Esophagus muscularis mucosa (tissue), 4 donors: ENCODE results near the gene RSAD1. TPM values are rescaled to one million over a fixed set of nuclear protein-coding genes. Genes with fewer than 3 reads are reported as not detected.

ENCODE experiments used
- DNase-seq: peaks from one replicate; pipeline ENCODE4 v3.0.0-alpha.2; 2017; ENCODE audit errors: extremely low spot score
- H3K27ac ChIP-seq, 4 donors: fragments of 200-600 bp; sonication (generic); replicated peaks in 1 of 4; 1 replicate in 3 of 4; 2 replicates in 1 of 4; pipeline ENCODE4 v1.5.1; 2016 to 2019; ENCODE audit warnings: mild to moderate bottlenecking in 1 of 4
- H3K27me3 ChIP-seq, 4 donors: fragments of 200-600 bp; sonication (generic); one replicate each; pipeline versions ENCODE4 v1.5.1 to v1.6.0; 2016 to 2019
- H3K36me3 ChIP-seq, 4 donors: fragments of 200-600 bp; sonication (generic); one replicate each; pipeline ENCODE4 v1.5.1; 2016 to 2019
- H3K4me1 ChIP-seq, 4 donors: fragments of 200-600 bp; sonication (generic); one replicate each; pipeline ENCODE4 v1.5.1; 2016 to 2019
- H3K4me3 ChIP-seq, 4 donors: fragments of 200-600 bp; sonication (generic); 1 replicate in 2 of 4; 2 replicates in 2 of 4; pipeline ENCODE4 v1.5.1; 2016 to 2019; ENCODE audit warnings: mild to moderate bottlenecking in 4 of 4, moderate library complexity in 1 of 4
- H3K9me3 ChIP-seq, 4 donors: fragments of 200-600 bp; sonication (generic); 1 replicate in 3 of 4; 2 replicates in 1 of 4; pipeline ENCODE4 v1.5.1; 2016 to 2019
- EP300 ChIP-seq: sonication (generic); formaldehyde crosslinking; IDR thresholded peaks from one replicate; pipeline ENCODE4 v1.6.1; 2017; ENCODE audit warnings: antibody characterized with exemption
- POLR2A ChIP-seq: fragments of 450-650 bp; IDR thresholded peaks from one replicate; pipeline ENCODE4 v1.6.1; 2017; ENCODE audit warnings: antibody characterized with exemption, moderate library complexity, mild to moderate bottlenecking, low read depth
- POLR2AphosphoS5 ChIP-seq, 2 donors: sonication (generic); formaldehyde crosslinking; IDR thresholded peaks; one replicate each; pipeline ENCODE4 v1.6.1; 2017; ENCODE audit warnings: antibody characterized with exemption in 2 of 2
- WGBS: methylation state at CpG from one replicate; pipeline ENCODE4 v1.1.5; 2018; 5-methylcytosine and 5-hydroxymethylcytosine counted together
- intact Hi-C: fragments of 100-400 bp; cut with DNase I; formaldehyde crosslinking; loops from one replicate; pipeline ENCODE4 v1.15.1; 2023
- total RNA-seq, 4 donors: library from RNA; depleted of rRNA; stranded (reverse); fragments of >200 nt; gene quantifications; one replicate each; pipeline versions ENCODE4 v1.1.0 to v1.2.1, GENCODE V29; 2016
- TF ChIP-seq, protein P1 (sequence below), 3 experiments: fragments of 200-600 bp in 2 of 3; fragments of 450-650 bp in 1 of 3; sonication (generic) in 2 of 3; IDR thresholded peaks; one replicate each; pipeline ENCODE4 v1.5.1; 2017 to 2019; ENCODE audit warnings: antibody characterized with exemption in 3 of 3, mild to moderate bottlenecking in 2 of 3, moderate library complexity in 1 of 3

The RSAD1 gene
- total RNA-seq, 4 donors from 2014 or later, result 12.9 to 24.6 (median 16.1) TPM

DNA sequence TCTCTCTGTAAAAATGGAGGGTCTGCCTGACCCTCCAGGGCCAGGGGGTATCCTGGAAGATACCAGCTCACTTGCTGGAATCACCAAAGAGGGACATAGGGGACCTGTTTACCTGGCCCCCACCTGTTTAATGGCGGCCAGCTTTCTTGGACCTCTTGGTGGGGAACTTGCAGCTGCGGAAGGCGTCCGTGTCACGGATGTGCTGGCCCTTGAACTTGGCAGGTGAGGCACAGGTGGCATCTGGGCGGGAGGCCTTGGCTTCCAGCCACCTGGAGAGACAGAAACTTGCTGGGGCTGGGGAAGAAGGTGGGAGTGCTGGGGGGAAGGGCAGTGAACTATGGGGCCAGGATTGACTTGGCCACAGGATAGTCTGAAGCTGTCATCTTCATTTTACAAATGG lies 13.5 kb upstream of the RSAD1 start:
- no peak for DNase-seq
- H3K27me3 ChIP-seq, result peaks cover 0 to 48% (median 16%) of the 10 kb centered on the region in 4 donors
- peaks cover 0 to 15% (median 4%) of the 10 kb centered on the region in 4 donors for H3K36me3 ChIP-seq
- intact Hi-C loops, result no loop called here
- WGBS, result 95% methylated on average over 6 of the region's 6 CpGs
- TF ChIP-seq, protein P1, sequence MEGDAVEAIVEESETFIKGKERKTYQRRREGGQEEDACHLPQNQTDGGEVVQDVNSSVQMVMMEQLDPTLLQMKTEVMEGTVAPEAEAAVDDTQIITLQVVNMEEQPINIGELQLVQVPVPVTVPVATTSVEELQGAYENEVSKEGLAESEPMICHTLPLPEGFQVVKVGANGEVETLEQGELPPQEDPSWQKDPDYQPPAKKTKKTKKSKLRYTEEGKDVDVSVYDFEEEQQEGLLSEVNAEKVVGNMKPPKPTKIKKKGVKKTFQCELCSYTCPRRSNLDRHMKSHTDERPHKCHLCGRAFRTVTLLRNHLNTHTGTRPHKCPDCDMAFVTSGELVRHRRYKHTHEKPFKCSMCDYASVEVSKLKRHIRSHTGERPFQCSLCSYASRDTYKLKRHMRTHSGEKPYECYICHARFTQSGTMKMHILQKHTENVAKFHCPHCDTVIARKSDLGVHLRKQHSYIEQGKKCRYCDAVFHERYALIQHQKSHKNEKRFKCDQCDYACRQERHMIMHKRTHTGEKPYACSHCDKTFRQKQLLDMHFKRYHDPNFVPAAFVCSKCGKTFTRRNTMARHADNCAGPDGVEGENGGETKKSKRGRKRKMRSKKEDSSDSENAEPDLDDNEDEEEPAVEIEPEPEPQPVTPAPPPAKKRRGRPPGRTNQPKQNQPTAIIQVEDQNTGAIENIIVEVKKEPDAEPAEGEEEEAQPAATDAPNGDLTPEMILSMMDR (IDR thresholded peaks at IDR 0.05), result no peak
- TF ChIP-seq POLR2AphosphoS5 (IDR thresholded peaks at IDR 0.05) (no peak), EP300 (no peak), POLR2A (no peak)
- H3K4me1 ChIP-seq, result peaks cover 10 to 20% (median 17%) of the 10 kb centered on the region in 4 donors
- no peak overlapping the region for H3K27ac ChIP-seq
- no peak overlapping the region for H3K4me3 ChIP-seq
- no peaks in the 10 kb centered on the region for H3K9me3 ChIP-seq

DNA sequence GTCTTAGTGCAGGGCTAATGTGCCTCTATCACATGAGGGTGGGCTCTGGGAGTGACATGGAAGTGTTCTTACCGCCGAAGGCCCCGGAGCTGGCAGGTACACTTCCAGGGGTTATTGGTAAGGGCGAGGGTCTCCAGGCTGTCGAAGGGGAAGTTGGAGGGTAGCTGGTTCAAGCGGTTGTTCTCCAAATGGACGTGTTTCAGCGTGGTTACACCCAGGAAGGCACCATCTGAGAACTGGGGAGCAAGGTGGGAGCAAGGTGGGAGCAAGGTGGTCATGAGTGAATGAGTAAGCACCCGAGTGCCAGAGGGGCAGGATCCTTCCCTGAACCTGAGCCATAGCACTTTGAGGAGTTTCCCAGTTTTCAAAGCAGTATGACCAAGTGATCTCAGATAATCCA lies 13.0 kb upstream of the RSAD1 start:
- no peak for TF ChIP-seq POLR2A
- TF ChIP-seq, protein P1 (IDR thresholded peaks at IDR 0.05), result no peak
- no peak for DNase-seq
- Histone ChIP-seq H3K36me3 (peaks cover 0 to 15% (median 4%) of the 10 kb centered on the region in 4 donors), H3K27me3 (peaks cover 0 to 48% (median 16%) of the 10 kb centered on the region in 4 donors), H3K9me3 (no peaks in the 10 kb centered on the region), H3K27ac (no peak overlapping the region), H3K4me1 (peaks cover 10 to 20% (median 17%) of the 10 kb centered on the region in 4 donors), H3K4me3 (no peak overlapping the region)
- intact Hi-C loops, result no loop called here
- 92% methylated on average over 9 of the region's 9 CpGs for WGBS

DNA sequence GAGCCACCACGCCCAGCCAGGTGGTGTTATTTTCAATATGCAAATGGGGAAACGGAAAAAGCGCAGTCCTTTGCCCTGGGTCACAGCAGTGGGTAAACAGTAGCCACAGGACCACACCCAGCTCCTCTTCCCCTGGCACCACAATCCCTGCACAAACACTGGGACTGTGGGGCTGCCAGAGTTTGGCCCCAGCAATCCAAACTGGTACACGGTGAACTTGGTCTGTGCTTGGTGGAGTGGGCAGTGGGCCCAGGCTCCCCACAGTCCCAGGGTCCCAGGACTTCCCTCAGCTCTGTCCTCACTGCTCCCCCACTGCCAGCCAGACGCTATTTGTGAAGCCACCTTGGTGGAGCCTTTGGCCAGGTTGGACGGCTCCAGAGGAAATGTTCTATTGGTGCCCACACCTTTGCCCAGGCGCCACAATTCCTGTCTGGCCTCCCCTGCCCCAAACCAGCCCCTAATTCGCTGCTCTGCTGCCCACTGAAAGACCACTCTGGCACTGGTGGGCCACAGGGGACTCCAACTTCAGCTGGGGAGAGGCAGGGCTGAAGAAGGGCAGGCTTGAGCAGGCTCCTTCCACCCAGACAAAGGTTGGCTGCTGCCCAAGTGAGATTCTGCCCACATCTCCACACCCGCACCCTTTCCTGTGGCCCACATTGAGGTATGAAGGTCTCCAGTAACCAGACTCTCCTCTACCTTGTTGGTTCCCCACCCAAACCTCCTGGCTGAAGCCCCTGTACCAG lies 12.1 kb upstream of the RSAD1 start:
- peaks cover 10 to 20% (median 17%) of the 10 kb centered on the region in 4 donors for H3K4me1 ChIP-seq
- WGBS, result 84% methylated on average over 5 of the region's 9 CpGs
- intact Hi-C loops, result no loop called here
- H3K27me3 ChIP-seq, result peaks cover 0 to 48% (median 16%) of the 10 kb centered on the region in 4 donors
- no peak overlapping the region for H3K4me3 ChIP-seq
- H3K36me3 ChIP-seq, result peaks cover 0 to 22% (median 6%) of the 10 kb centered on the region in 4 donors
- TF ChIP-seq POLR2AphosphoS5 (IDR thresholded peaks at IDR 0.05) (no peak), EP300 (no peak), POLR2A (no peak)
- TF ChIP-seq, protein P1 (IDR thresholded peaks at IDR 0.05), result no peak
- no peak overlapping the region for H3K27ac ChIP-seq
- DNase-seq, result no peak
- H3K9me3 ChIP-seq, result no peaks in the 10 kb centered on the region

DNA sequence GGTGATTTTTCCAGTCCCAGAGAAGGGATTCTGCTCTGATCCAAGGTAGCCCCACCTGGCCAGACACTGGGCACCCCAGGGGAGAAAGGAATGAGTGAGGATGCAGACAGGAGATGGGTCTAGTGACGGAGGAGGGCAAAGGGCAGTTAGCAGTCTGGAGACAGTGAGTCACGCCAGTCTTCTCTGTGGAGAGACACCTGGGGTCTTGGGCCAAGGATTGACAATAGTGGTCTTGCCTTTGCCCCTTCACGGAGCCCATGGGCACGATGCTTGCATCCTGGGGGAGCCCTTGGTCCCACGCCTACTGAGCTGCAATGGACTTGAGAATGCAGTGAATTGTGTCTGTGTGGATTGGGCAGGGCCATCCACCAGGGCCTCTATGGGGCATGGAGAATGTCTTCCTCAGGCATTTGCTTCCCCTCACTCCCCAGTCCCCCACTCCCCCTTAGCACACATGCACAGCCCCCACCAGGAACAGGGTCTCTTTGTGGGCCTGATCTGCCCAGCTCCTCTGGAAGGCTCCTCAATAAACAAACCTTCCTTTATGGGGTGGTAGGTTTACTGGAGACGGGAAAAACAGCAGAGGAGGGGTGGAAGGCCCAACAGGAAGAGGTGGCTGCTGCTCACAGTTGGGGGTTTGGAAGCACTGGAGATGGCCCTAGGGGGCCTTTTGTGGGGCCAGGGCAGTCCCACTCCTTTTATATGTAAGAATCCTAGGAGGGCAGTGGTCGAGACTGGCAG lies 11.4 kb upstream of the RSAD1 start:
- 91% methylated on average over 7 of the region's 7 CpGs for WGBS
- H3K9me3 ChIP-seq, result no peaks in the 10 kb centered on the region
- no peak overlapping the region for H3K27ac ChIP-seq
- peaks cover 0 to 48% (median 16%) of the 10 kb centered on the region in 4 donors for H3K27me3 ChIP-seq
- no peak for DNase-seq
- intact Hi-C loops, result no loop called here
- TF ChIP-seq POLR2A (no peak), POLR2AphosphoS5 (IDR thresholded peaks at IDR 0.05) (no peak), EP300 (no peak)
- TF ChIP-seq, protein P1 (IDR thresholded peaks at IDR 0.05), result no peak
- H3K36me3 ChIP-seq, result peaks cover 0 to 21% (median 8%) of the 10 kb centered on the region in 4 donors
- no peak overlapping the region for H3K4me3 ChIP-seq
- H3K4me1 ChIP-seq, result peaks cover 10 to 20% (median 17%) of the 10 kb centered on the region in 4 donors
